Gastroesophageal sphincter (tissue), 3 donors: ENCODE measurements around the gene ATP5F1D.

Source experiments
- POLR2A ChIP-seq, 2 donors: fragments of 450-650 bp; IDR thresholded peaks; one replicate each; pipeline ENCODE4 v1.6.1; 2017; ENCODE audit warnings: antibody characterized with exemption in 2 of 2, mild to moderate bottlenecking in 2 of 2, moderate library complexity in 1 of 2
- POLR2AphosphoS5 ChIP-seq: sonication (generic); formaldehyde crosslinking; IDR thresholded peaks from one replicate; pipeline ENCODE4 v1.6.1; 2017; ENCODE audit warnings: antibody characterized with exemption
- TF ChIP-seq, protein P1 (sequence below), 4 experiments: fragments of 200-600 bp in 2 of 4; fragments of 450-650 bp in 2 of 4; sonication (generic) in 1 of 4; IDR thresholded peaks; one replicate each; pipeline ENCODE4 v1.5.1; 2017 to 2019; ENCODE audit warnings: antibody characterized with exemption in 4 of 4, mild to moderate bottlenecking in 2 of 4, moderate library complexity in 2 of 4

DNA sequence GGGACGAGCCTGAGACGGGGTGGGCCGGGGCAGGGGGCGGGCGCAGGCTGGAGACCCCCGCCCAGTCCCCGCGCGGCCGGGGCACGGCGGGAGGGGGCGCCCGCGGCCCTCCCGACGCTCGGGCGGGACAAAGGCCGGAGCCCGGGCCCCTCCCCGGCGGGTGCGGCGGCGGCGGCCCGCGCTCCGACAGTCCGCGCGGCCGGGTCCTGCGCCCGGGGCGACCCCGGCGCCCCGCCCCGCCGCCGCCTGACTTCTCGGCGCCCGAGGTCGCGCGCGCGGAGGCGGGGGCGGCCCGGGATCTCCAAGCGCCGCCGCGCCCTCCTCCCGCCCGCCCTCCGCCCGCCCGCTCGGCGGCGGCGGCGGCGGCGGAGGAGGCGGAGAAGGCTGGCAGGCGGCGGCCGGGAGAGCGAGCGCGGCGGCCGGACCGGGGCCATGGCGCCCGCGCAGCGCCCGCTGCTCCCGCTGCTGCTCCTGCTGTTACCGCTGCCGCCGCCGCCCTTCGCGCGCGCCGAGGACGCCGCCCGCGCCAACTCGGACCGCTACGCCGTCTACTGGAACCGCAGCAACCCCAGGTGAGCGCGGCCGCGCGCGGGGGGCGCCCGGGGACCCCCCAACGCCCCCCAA is 44.3 kb downstream of the ATP5F1D start, which contains the start of gene EFNA2:
- TF ChIP-seq, protein P1, sequence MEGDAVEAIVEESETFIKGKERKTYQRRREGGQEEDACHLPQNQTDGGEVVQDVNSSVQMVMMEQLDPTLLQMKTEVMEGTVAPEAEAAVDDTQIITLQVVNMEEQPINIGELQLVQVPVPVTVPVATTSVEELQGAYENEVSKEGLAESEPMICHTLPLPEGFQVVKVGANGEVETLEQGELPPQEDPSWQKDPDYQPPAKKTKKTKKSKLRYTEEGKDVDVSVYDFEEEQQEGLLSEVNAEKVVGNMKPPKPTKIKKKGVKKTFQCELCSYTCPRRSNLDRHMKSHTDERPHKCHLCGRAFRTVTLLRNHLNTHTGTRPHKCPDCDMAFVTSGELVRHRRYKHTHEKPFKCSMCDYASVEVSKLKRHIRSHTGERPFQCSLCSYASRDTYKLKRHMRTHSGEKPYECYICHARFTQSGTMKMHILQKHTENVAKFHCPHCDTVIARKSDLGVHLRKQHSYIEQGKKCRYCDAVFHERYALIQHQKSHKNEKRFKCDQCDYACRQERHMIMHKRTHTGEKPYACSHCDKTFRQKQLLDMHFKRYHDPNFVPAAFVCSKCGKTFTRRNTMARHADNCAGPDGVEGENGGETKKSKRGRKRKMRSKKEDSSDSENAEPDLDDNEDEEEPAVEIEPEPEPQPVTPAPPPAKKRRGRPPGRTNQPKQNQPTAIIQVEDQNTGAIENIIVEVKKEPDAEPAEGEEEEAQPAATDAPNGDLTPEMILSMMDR (IDR thresholded peaks at IDR 0.05), result no peak
- TF ChIP-seq POLR2A (IDR thresholded peaks at IDR 0.05) (no peak), POLR2AphosphoS5 (no peak)
